Measurements from ENCODE around the gene ADSS1.
A peak's percentile ranks its signal among the peaks of the same experiment; 100 is the strongest.

The ADSS1 gene

GRCh38 chr14:104768437-104769323, 44.7 kb downstream of the ADSS1 start:
- peak; percentile 92 to 95 for DNase-seq (ENCODE audit: low read depth in 2 of 2)

- DNase-seq (ENCODE audit: low read depth in 2 of 2) = no peak
These were observed 45.5 kb downstream of the ADSS1 start for GRCh38 chr14:104769324-104770071.

DNA sequence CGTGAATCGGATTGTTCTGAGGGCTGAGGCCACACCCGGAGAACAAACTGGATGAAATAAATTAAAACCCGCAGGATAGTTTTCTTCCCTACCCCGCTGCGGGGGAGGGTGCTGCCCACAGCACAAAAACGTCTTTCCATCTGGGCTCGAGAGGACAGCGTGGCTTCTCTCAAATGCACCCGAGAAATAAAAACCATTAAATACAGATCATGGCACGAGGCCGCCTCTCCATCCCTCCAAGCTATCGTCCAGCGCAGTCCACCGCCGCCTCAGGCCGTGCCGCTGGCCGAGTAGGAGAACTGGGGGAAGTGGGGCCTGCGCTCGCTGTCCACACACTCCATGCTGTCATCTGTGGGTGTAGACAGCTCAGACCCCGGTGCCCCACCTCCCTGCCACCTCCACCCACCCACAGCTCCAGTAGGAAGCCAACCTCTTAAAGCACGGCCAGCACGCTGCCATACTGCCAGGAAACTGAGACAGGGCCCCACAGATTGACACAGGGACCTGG, 46.1 kb downstream of the ADSS1 start:
- no peak for DNase-seq (ENCODE audit: low read depth in 2 of 2)

DNA sequence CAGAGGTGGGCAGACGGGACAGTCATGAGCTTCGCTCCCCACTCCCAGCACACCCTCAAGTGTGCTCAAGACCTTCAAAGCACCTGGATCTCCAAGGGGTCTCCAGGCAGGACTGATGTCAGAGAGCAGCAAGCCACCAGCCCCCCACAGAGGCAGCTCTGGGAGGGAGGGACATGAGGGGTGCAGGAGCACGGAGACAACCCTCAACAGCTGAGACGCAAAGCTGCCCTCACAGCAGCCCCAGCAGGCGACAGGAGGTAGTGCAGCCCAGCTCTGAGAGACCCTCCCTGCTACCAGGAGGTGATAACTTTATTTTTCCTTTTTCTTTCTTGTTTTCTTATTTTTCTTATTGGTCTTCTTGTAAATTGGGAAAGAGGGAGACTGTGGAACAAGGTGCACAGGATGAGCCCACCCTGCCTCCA, 46.8 kb downstream of the ADSS1 start:
- DNase-seq (ENCODE audit: low read depth in 2 of 2) = no peak

DNA sequence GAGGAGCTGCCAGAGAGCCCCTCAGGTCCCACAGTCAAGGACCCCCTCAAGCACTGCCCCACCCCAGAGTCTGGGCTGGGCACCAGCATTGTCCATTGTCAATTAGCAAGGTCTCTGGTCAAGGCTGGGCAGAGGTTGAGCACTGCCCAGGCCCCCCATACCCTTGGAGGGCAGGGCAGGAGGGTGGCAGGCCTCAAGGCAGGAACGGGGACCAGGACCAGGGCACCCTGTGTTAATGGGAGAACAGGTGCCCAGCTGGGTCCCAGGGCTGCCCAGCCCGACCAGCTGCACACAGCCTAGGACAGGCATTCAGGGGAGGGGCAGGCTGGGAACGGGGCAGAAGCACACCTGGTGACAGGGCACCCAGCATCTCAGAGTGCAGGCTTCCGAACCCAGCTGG, 47.3 kb downstream of the ADSS1 start:
- DNase-seq (ENCODE audit: low read depth in 2 of 2) = no peak

- DNase-seq (ENCODE audit: low read depth in 2 of 2) = no peak
These were observed 48.1 kb downstream of the ADSS1 start for GRCh38 chr14:104771918-104772706.

GRCh38 chr14:104772707-104773504, 48.9 kb downstream of the ADSS1 start:
- no peak for DNase-seq (ENCODE audit: low read depth in 2 of 2)

DNA sequence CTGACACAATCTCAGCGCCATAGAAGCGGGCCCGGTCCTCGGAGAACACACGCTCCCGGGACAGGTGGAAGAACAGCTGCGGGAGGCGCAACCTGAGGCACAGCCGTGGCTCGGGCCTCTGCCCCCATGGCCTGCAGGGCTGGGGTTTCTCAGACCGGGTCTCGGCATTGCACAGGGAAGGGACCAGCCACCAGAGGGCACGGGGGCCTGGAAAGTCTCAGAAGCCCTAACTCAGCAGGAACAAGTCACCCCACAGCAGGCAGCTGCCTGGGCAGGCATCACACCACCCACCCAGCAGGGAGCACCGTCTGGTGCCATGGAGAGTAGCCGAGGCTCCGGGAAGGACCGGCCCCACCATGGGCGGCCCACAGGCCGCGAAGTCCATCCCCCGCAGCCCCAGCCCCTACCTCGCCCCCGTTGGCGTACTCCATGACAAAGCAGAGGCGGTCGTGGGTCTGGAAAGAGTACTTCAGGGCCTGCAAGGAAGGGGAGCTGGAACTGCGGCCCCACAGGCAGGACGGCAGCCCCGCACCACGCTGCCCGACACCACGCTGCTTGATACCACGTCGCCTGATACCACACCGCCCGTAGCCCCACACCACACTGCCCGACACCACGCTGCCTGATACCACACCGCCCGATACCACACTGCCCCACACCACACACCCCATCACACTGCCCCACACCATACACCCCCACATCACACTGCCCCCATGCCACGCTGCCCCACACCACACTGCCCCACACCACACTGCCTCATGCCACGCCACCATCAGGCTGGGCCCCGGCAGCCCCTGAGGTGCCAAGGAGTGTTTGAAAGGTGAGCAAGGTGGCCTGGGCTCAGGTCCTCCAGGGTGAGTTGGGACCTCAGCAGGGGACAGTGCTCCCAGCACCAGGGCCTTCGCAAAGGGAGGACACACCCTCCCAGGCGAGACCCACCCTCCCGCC, 49.8 kb downstream of the ADSS1 start:
- DNase-seq (ENCODE audit: low read depth in 2 of 2) = no peak

- no peak for DNase-seq (ENCODE audit: low read depth in 2 of 2)
These were observed 50.5 kb downstream of the ADSS1 start for GRCh38 chr14:104774453-104775072.

DNA sequence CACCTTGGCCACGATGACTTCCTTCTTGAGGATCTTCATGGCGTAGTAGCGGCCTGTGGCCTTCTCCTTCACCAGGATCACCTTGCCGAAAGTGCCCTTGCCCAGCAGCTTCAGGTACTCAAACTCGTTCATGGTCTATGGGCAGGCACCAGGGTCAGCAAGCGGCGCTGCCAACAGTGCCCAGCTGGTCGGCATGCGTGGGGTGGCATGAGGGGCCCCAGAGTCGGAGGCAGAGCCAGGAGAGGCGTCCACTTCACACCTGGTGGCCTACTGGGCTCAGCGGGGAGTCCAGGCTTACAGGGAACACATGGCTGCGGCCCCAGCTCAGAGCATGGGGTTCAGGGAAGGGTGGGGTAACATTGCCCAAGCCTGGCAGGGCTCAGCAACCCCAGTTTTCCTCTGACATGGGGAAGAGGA, 51.1 kb downstream of the ADSS1 start:
- no peak for DNase-seq (ENCODE audit: low read depth in 2 of 2)

DNA sequence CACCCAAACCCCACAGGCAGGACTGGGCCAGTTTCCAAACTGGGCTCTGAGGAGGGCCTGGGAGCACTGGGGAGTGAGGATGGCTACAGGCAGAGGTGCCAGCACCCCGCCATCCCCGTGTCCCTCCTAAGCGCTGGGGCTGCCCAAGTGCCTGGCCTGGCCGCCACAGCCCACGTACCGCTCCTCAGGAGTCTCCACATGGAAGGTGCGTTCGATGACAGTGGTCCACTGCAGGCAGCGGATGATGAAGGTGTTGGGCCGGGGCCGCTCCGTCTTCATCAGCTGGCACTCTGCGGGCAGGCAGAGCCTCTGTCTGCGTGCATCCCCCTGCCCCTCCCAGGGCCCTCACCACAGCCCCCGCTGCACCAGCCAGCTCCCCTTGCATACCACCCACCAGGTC, 52.5 kb downstream of the ADSS1 start:
- DNase-seq (ENCODE audit: low read depth in 2 of 2) = no peak

DNA sequence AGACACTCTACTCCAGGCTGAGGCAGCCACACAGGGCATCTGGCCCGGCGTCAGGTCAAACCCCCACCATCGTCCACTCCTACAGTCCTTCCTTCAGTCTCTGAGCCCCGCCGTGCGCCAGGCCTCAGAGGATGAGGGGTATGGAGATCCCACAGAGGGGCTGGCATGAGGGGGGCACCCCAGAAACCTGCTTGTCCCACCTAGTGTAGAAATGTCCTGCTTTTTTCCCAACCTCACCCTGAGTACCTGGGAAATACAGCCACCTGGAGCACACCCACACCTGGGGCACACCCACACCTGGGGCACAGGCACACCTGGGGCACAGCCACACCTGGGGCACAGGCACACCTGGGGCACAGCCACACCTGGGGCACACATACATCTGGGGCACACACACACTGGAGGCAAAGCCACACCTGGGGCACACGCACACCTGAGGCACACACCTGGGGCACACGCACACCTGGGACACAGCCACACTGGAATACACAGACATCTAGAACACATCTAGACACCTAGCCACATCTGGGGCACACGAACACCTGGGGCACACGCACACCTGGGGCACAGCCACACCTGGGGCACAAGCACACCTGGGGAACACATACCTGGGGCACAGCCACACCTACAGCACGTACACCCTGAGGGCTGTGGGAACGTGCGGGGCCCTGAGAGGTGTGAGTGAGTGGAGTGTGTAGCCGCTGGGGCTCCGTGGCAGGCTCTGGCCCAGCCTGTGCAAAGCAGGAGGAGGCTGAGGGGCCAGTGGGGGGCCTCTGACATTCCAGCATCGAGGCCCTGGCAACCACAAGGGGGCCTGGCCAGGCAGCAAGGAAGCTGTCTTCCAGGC, 53.2 kb downstream of the ADSS1 start:
- no peak for DNase-seq (ENCODE audit: low read depth in 2 of 2)

GRCh38 chr14:104777808-104778249, 53.8 kb downstream of the ADSS1 start:
- DNase-seq (ENCODE audit: low read depth in 2 of 2) = no peak

- no peak for DNase-seq (ENCODE audit: low read depth in 2 of 2)
These were observed 54.8 kb downstream of the ADSS1 start for GRCh38 chr14:104778694-104779331.

GRCh38 chr14:104779776-104780512, 55.9 kb downstream of the ADSS1 start:
- DNase-seq (ENCODE audit: low read depth in 2 of 2) = no peak

DNA sequence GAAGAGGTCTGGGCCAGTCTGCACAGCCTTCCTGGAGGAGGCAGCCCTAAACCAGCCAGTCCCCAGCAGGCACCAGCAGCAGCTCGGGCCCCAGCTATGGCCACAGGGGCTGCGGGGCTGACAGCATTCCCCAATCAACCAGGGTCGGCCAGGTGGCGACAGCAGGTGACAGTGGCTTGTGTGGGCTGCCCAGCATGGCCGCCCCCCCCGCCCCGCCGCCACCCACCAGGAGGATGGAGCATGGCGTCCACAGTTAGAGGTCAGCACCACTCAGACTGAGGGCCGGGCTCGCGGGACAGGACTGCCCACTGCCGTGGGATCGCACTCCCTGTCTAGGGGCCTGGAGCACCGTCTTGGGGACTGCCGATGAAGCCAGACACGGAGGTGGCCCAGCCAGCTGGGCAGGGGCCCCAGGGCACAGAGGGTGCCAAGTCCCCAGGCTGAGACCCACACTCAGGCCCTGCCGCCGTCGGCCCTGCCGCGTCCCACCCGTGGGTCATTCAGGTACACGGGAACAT, 56.5 kb downstream of the ADSS1 start:
- DNase-seq (ENCODE audit: low read depth in 2 of 2) = no peak

Measured in activated CD4-positive, alpha-beta T cell treated with anti-CD3 and anti-CD28 coated beads for 24 hours (primary cell).